ENCODE results near the gene TRAF1.
"Not testable (repeated sequence)": the region's sequence is repeated elsewhere in the genome, so short reads cannot be mapped to it uniquely, and the experiment has no call there.

Gene TRAF1, protein sequence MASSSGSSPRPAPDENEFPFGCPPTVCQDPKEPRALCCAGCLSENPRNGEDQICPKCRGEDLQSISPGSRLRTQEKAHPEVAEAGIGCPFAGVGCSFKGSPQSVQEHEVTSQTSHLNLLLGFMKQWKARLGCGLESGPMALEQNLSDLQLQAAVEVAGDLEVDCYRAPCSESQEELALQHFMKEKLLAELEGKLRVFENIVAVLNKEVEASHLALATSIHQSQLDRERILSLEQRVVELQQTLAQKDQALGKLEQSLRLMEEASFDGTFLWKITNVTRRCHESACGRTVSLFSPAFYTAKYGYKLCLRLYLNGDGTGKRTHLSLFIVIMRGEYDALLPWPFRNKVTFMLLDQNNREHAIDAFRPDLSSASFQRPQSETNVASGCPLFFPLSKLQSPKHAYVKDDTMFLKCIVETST

DNA sequence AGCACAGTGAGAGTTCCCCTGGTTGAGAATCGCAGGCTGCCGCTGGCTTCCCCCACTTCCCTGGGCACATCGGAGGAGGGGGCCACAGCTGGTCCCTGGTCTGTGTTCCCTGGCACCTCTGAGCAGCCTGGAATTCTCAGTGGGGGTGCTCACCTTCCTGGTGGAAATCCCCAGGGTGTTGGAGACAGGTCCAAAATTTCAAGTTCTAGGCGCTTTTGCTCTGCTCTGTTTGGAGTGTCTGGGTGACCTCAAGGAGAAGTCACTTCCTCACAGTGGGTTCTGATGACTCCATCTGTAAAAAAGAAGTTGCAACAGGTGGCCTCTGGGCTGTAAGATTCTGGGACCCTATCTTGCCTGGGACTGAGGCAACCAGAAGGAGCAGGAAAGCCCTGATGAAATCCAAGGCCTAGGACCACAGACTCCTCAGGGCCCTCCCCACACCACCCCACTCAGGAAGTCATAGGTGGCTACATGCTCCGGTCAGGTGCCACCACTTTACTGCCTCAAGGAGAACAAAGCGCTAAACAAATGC lies at the start of gene TRAF1:
TSS of gene TRAF1 (minus strand) at position 400 of the 532 bp plus-strand sequence. CDS start 721 bp downstream, outside the sequence.
- DNase-seq (ENCODE audit: low read depth, low spot score), result no peak

DNA sequence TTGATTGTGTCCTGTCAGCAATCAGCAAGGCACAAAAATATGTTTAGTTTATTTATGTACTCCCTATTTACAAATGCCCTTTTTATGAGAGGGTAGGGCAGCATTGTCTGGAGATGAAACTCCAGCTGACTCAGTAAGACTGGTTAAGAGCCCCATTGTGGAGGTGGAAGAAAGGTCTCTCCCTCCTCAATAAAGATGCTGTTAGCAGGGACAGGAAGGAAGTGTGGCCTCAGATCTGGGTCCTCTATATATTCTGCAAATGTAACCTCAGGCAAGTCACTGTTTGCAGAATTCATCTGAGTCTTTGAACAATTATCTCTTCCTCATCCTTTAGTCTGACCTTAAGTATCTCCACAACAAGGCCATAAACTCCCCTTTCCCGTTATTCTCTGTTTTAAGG lies 48.3 kb upstream of the TRAF1 start:
- DNase-seq (ENCODE audit: low read depth, low spot score), result no peak

DNA sequence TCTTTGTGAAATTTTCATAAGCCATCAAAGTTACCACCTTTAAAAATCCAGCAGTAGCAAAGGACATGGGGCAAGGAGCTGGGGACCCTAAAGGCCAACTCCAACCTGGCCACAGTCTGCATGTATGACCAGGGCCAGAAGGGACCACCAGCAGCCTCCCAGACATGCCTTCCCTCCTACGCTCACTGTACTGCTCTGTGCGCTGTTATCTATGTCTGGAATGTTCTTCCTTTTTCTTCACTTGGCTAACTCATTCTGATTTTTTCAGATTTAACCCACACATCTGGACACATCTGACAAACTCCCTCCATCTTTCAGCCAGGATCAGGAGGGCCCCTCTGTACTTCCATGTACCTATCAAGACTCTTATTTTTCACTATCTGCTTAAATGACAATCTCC lies 47.6 kb upstream of the TRAF1 start:
- no peak for DNase-seq (ENCODE audit: low read depth, low spot score)

DNA sequence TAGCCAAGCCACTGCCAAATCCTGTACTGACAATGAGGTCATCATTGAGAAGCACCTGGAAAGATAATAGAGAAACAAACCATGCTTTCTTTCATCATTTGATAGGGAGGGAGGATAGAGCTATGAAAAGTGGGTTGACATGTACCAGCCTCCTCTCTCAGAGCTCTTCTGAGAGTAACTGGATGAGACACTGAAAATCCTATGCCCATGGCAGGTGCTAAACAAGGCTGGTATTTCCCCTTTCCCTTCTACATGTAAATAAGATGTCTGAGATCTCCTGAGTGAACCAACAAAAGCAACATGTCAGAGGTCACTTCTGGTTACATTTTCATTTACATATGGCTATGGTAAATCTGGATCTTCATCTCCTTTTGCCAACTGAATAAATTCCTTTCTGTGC lies 45.3 kb upstream of the TRAF1 start:
- DNase-seq (ENCODE audit: low read depth, low spot score), result no peak

DNA sequence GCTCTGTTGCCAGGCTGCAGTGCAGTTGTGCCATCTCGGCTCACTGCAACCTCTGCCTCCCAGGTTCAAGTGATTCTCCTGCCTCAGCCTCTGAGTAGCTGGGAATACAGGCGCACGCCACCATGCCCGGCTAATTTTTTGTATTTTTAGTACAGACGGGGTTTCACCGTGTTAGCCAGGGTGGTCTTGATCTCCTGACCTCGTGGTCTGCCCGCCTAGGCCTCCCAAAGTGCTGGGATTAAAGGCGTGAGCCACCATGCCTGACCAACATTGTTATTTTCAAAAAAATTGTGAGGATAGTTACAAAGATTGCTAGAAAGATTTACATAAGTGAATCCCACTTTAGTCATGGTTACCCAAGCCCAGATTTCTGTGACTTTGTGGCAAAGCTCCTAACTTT lies 44.9 kb upstream of the TRAF1 start:
- DNase-seq (ENCODE audit: low read depth, low spot score), result not testable (repeated sequence)

DNA sequence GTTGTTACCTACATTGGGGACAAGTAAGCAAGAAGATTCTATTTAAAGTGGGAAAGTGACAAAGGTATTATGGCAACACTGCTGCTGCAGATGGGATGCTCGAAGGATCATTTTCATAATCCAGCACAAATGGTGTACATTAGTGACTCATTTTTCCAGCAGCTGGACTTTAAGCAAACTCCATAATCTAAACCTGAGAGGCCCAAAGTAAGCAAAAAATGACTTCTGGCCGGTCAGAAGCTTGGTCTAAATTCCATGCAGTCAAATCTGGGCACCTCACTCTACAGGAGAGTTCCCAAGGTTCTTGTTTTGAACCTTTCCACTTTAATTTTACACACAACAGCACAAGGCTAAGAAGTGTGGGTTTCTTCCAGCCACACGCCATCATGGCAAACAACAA lies 43.6 kb upstream of the TRAF1 start:
- DNase-seq (ENCODE audit: low read depth, low spot score), result no peak

DNA sequence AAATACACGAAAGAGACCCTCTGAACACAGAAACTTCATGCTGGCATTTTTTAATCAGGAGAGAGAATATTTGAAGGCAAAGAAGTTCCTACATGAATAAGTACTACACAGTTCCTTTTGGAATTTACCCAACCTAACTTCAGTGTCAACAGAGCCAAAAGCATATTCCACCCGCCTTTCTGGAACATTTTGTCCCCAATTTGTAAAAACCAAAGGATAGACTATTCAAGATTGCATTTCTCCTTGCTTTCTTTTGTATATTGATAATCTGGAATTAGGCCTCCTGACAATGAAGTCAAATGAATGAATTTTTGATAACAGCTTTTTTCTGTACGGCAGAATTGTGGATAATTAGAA lies 39.4 kb upstream of the TRAF1 start:
- no peak for DNase-seq (ENCODE audit: low read depth, low spot score)

DNA sequence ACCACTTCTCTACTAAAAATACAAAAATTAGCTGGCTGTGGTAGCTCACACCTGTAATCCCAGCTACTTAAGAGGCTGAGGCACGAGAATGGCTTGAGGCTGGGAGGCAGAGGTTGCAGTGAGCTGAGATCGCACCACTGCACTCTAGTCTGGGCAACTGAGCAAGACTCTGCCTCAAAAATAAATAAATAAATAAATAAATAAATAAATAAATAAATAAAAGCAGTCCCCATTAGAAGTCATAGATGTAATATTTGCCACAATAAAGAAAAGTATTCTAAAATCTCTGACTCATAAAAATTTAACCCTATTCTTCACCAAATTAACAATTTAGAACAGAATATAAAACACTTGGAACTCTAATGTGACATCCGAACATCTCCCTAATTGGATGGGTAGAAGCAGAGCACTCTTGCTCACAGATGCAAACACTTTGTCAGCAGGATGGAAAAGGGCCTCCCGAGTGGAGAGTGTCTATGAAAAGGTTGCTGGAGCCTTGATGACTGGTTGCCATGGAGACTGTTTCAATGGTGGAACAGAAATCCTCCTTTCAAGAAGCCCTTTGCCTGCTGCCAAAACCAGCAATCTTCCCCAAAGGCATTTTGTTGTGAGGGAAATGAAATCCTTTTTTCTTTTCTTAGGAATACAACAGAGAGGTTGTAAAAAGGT lies 38.9 kb upstream of the TRAF1 start:
- no peak for DNase-seq (ENCODE audit: low read depth, low spot score)

DNA sequence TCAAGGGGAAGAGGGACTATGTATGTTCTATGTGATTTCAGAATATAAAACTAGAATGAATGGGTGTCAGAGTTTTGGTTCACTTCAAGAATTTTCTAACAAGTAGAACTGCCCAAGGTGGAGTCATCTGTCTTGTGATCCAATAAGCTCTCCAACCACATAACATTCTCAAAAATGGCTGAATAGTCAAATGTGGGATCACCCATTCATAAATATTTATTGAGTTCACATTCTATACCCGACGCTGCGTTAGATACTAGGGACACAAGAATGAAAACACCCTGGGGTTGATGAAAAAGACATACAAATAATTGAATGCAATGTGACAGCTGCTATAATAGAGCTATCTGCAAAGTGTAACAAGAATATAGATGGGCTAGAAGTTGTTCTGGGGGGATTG lies 35.3 kb upstream of the TRAF1 start:
- no peak for DNase-seq (ENCODE audit: low read depth, low spot score)

DNA sequence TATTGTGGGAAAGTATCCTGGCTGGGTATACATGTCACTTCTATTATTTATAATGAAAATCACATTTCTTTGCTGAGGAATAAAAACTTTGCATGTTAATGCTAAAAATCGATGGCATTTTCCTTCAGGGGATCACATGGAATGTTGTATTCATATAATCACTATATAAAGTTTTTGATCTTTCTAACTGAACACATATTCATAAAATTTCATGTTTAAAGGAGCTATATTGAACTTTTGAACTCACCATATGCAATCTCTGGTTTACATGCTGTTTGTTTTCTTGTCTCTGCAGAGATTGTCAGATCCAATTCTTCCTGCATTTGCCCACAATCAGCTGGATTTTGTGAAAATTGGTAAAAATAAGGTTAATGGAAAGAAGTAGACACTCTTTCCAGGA lies 33.4 kb upstream of the TRAF1 start:
- no peak for DNase-seq (ENCODE audit: low read depth, low spot score)

DNA sequence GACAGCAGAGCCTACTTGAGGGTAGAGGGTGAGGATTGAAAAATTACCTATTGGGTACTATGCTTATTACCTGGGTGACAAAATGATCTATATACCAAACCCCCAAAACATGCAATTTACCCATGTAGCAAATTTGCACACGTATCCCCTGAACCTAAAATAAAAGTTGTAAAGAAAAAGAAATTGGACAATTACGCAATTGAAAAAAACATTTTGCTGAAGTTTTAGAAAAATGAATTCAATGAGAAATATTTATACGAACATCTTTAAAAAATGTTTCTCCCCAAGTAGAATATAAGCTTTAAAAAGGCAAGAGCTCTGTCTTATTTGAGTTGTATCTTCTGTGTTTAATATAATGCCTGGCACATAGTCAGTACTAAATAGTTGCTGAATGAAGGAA lies 30.3 kb upstream of the TRAF1 start:
- no peak for DNase-seq (ENCODE audit: low read depth, low spot score)

DNA sequence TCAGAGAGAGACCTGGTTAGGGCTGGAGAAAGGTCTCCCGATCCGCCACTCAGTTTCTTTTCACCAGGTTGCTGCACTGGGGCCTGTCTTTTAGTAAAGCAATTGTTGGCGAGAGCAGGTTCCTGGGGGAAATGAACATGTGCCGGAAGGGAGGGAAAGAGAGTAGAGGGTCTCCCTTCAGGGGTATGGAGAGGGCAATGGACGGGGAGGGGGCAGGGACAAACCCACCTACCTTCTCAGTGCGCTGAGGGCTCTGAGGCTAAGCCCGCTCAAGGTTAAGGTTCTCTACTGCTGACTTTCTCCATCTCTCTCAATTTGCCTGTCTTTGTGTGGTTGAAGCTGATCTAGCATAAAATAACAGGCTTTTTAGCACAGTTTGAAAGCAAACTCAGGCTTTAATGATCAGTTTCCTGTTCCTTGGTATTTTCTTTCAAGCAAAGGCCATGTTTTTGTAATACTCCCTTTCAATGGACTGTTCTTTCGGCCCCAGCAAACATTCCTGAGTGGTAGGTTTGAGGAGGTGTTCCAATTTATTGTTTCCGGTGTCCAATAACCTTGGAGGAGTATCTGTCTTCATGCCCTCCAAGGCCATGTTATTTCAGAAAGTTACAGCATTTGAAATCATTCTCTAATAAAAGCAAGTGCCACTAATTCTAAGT lies 25.5 kb upstream of the TRAF1 start:
- DNase-seq (ENCODE audit: low read depth, low spot score), result no peak

DNA sequence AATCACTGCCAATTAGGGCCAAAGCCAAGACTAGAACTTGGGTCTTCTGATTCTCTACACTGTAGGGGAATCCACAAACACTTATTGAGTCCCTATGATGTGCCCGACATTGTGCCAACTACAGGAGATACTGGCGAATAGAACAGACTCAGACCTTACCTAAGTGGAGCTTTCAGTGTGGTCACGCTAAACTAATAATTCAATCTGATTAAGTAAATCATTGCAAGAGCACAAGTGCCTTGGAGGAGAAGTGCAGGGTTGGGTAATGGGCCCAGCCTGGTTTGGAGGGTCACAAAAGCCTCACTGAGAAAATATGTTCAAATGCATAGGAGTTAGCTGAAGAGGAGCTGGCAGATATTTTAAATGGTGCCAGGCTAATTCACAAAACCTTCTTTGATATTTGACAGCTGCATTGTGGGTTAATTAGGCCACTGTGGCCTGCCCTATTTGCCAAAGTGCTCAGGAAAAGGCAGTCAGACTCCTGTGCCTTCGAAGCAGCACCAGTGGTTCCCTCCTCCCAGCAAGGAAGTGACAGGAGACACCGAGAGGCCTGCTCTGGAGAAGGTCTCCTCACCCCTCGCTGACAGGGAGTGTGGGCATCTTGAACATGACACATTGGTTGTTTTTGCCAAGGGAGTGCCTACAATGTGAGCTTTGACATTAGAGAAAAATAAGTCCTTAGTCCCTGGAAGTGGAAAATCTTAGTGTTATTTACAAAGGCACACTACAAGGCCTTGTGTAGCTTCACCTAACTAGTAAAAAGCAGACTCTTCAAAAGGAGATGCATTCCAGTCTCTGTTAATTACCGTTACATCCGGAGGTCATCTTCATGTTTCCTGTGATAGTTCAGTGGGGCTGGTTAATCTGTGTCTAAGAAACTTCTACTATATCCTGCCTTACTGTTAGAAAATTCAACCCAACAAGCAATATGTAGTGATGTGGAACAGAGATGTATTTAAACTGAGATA lies 24.1 kb upstream of the TRAF1 start:
- no peak for DNase-seq (ENCODE audit: low read depth, low spot score)

DNA sequence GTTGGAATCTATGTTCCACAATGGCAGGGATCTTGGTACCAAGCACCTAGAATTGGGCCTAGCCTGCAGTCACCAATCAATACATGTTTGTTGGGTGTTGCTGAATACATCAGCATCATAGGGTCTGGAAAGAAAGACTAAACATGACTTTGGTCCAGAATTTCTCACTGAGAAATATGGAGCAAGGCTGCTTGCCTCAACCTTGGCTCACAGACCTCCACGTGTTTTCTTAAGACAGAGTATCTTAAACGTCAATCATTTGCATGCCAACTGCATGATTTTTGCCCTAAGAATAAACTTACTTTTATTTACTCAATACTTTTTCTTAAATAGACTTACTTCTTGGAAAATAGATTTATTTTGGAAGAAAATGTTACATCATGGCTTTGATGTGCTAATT lies 22.7 kb upstream of the TRAF1 start:
- DNase-seq (ENCODE audit: low read depth, low spot score), result no peak

DNA sequence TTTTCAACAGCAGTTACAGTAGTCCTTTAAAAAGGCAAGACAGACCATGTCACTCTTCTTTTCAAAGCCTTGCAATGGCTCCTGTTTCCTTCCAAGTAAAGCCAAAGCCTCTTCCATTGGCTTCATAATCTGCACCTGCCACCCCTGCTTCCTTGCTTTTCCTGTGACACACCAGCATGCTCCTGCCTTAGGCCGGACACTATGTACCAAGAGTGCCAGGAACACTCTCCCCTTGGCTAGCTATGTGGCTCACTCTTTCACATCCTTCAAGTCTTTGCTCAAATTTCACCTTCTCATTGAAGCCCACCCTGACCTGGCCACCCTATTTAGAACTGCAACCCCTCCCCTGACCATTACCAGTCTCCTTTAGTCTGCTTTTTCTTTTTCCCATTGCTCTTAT lies 22.2 kb upstream of the TRAF1 start:
- DNase-seq (ENCODE audit: low read depth, low spot score), result no peak

DNA sequence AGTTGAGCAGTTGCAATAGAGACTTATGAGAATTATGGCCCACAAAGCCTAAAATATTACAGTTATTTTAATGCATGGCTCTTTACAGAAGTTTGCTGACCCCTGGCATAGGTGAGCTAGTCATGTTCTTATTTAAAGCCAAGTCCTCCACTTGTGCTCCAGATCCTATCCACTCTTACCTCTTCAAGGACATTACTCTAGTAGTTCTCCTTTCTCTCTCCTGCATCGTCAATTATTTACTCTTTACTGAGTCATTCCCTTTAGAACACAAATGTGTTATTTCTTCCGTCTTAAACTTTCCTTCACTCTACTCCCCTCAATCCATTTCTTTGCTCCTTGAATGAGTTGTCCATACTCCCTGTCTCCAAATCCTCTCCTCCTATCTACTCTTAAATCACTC lies 20.6 kb upstream of the TRAF1 start:
- DNase-seq (ENCODE audit: low read depth, low spot score), result no peak

DNA sequence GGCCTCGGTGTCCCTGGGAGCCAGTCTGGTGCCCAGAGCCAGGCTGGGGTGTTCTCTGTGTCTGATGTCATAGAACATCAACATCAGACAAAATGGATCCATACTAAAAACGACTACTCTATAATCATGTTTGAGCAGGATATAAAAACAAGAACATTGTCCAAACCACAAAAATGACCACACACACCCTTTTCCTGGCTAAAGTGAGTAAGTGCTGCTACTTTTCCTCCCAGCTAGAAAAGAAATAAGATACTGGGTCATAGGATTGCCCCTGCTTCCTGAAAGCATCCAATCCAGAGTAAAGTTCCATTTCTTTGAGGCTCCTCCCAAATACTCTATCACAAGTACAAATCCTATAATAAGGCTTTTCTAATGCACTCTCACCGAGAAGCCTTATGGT lies 19.7 kb upstream of the TRAF1 start:
- DNase-seq (ENCODE audit: low read depth, low spot score), result no peak

DNA sequence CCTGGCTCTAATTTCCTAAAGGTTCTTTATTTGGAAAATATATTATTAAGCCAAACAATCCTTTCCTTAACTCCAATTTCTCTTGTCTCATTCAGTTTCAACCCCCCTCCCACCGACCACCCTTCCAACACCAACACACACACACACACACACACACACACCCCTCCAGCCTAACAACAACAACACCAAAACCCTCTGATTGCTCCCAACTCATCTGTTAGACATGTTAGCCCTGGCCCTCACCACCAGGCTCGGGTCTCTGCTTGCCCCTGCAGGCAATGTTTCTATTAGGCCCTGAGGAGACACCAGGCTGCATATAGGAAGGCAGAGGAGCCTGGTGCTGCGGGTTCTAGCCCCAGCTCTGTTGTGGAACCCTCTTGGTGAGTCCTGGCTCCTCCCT lies 18.4 kb upstream of the TRAF1 start:
- DNase-seq (ENCODE audit: low read depth, low spot score), result no peak

DNA sequence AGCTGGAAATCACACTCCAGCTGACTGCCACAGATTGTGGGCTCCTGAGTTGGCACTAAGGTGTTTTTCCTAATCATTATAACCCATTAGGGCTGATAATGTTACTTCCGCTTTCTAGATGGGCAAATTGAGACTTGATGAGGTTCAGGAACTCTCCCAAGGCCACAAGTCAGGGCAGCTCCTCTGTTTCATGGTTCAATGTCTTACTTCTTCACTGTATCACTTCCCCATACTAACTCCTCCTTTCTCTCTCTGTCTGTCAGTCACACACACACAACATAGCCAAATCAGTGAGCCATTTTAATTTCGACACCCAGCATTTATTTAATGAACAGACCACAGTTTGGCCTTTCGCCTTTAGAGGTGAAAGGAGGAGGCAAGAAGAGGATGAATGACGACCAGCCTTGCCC lies 17.8 kb upstream of the TRAF1 start:
- no peak for DNase-seq (ENCODE audit: low read depth, low spot score)

DNA sequence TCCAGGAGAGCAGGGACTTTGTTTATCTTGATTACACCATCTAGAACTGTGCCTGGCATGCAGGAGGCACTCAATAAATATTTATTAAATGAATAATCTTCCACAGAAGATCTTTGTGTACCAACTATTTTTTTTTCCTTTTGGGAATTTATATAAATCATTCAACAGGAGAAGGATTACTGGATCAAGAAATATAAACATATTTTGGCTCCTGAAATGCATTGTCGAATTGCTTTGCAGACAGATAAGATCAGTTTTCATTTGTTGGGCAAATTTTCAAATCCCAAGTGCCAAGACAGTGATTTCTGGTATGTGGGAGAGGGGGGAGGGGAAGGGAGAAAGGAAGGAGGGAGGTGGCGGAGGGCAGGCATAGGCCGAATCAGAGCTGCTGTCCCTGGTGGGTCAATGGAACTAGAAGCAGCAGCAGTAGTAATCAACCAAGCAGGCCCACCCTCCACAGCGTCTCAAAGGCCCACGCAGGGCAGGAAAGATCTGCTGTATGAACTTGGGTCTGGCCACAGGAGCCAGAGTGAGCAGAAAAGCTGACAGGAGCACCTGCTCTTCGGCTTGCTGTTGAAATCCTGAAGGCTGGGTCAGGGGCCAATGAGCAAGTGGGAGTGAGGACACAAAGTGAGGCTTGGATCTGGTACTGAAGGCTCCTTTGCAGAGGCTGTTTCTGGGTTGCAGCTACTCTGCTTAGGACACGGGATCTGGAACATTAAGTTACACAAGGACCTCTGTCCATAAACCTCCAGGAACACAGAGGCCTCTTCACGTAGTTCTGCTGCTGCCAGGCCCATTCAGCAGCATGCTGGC lies 15.8 kb upstream of the TRAF1 start:
- DNase-seq (ENCODE audit: low read depth, low spot score), result no peak
